ENCODE measurements around the gene YWHAG.
"Not testable (repeated sequence)": the region's sequence is repeated elsewhere in the genome, so short reads cannot be mapped to it uniquely, and the experiment has no call there.

YWHAG gene

GRCh38 chr7:76309341-76310101 is 49.3 kb downstream of the YWHAG start:
- H3K4me3 ChIP-seq (ENCODE audit: low read length); DNase-seq (ENCODE audit: low read depth, low spot score): not testable (repeated sequence)

- H3K4me3 ChIP-seq (ENCODE audit: low read length) = not testable (repeated sequence)
These were observed 49.9 kb downstream of the YWHAG start for GRCh38 chr7:76308874-76309273.

GRCh38 chr7:76304888-76305375 is 53.9 kb downstream of the YWHAG start:
- no peak overlapping the region for H3K4me3 ChIP-seq (ENCODE audit: low read length)
- DNase-seq (ENCODE audit: low read depth, low spot score) = no peak

More at GRCh38 chr7:76308874-76309273, 49.9 kb downstream of the YWHAG start:
- not testable (repeated sequence) for DNase-seq (ENCODE audit: low read depth, low spot score)

- peak; percentile 78 for DNase-seq (ENCODE audit: low read depth, low spot score)
- H3K4me3 ChIP-seq (ENCODE audit: low read length) = peak overlapping the region; percentile 65
These were observed 55.3 kb downstream of the YWHAG start for GRCh38 chr7:76303202-76304147.

GRCh38 chr7:76302347-76303201 is 56.2 kb downstream of the YWHAG start, which contains the start of gene HSPB1:
HSPB1 (plus strand) TSS chr7:76302673; CDS start chr7:76302713, 40 bp downstream.
- peak within 1 kb of the TSS; percentile 65 for H3K4me3 ChIP-seq (ENCODE audit: low read length)
- DNase-seq (ENCODE audit: low read depth, low spot score) = no peak

- no peak for DNase-seq (ENCODE audit: low read depth, low spot score)
- H3K4me3 ChIP-seq (ENCODE audit: low read length) = no peak overlapping the region
These were observed 57.8 kb downstream of the YWHAG start for GRCh38 chr7:76301000-76301399.

GRCh38 chr7:76300166-76300731 is 58.5 kb downstream of the YWHAG start:
- no peak overlapping the region for H3K4me3 ChIP-seq (ENCODE audit: low read length)
- no peak for DNase-seq (ENCODE audit: low read depth, low spot score)

GRCh38 chr7:76296743-76297740 is 61.7 kb downstream of the YWHAG start:
- no peak for DNase-seq (ENCODE audit: low read depth, low spot score)
- no peak overlapping the region for H3K4me3 ChIP-seq (ENCODE audit: low read length)

- H3K4me3 ChIP-seq (ENCODE audit: low read length) = no peak overlapping the region
- DNase-seq (ENCODE audit: low read depth, low spot score) = no peak
These were observed 64.3 kb downstream of the YWHAG start for GRCh38 chr7:76294344-76295024.

GRCh38 chr7:76293407-76293901 is 65.3 kb downstream of the YWHAG start:
- H3K4me3 ChIP-seq (ENCODE audit: low read length) = no peak overlapping the region
- no peak for DNase-seq (ENCODE audit: low read depth, low spot score)

GRCh38 chr7:76292911-76293310 is 65.9 kb downstream of the YWHAG start:
- H3K4me3 ChIP-seq (ENCODE audit: low read length) = not testable (repeated sequence)

GRCh38 chr7:76292213-76292573 is 66.6 kb downstream of the YWHAG start:
- no peak overlapping the region for H3K4me3 ChIP-seq (ENCODE audit: low read length)
- DNase-seq (ENCODE audit: low read depth, low spot score) = no peak

More at GRCh38 chr7:76292911-76293310, 65.9 kb downstream of the YWHAG start:
- DNase-seq (ENCODE audit: low read depth, low spot score) = not testable (repeated sequence)

- peak; percentile 69 for DNase-seq (ENCODE audit: low read depth, low spot score)
- peak overlapping the region; percentile 7; the same call in 1 of the 2 replicates for H3K4me3 ChIP-seq (ENCODE audit: low read length)
These were observed 67.2 kb downstream of the YWHAG start for GRCh38 chr7:76291351-76292212.

- DNase-seq (ENCODE audit: low read depth, low spot score); H3K4me3 ChIP-seq (ENCODE audit: low read length): not testable (repeated sequence)
These were observed 67.9 kb downstream of the YWHAG start for GRCh38 chr7:76290847-76291350.

GRCh38 chr7:76286842-76287403 is 71.9 kb downstream of the YWHAG start:
- no peak for DNase-seq (ENCODE audit: low read depth, low spot score)
- no peak overlapping the region for H3K4me3 ChIP-seq (ENCODE audit: low read length)

Measured in Jurkat, Clone E6-1 (cell line).